Breast epithelium (tissue), 4 donors: ENCODE results near the gene MALAT1. TPM values are rescaled to one million over a fixed set of nuclear protein-coding genes. Genes with fewer than 3 reads are reported as not detected.

Source experiments
- DNase-seq, 2 donors: peaks; one replicate each; pipeline ENCODE4 v3.0.0-alpha.2; 2019; ENCODE audit warnings: low spot score in 2 of 2
- H3K27ac ChIP-seq, 2 donors: fragments of 200-600 bp; sonication (generic) in 1 of 2; one replicate each; pipeline ENCODE4 v1.5.1; 2016 to 2019; ENCODE audit warnings: mild to moderate bottlenecking in 1 of 2
- H3K27me3 ChIP-seq, 2 donors: fragments of 200-600 bp; sonication (generic) in 1 of 2; one replicate each; pipeline versions ENCODE4 v1.5.1 to v1.6.0; 2017 to 2019; ENCODE audit warnings: control low read depth in 1 of 2, mild to moderate bottlenecking in 1 of 2
- H3K36me3 ChIP-seq: fragments of 200-600 bp; one replicate; pipeline ENCODE4 v1.5.1; 2019
- H3K4me1 ChIP-seq, 2 donors: fragments of 200-600 bp; sonication (generic); one replicate each; pipeline ENCODE4 v1.5.1; 2016 to 2019; ENCODE audit warnings: control low read depth in 1 of 2
- H3K4me3 ChIP-seq, 3 donors: fragments of 200-600 bp; sonication (generic); 1 replicate in 2 of 3; 2 replicates in 1 of 3; pipeline ENCODE4 v1.5.1; 2016 to 2019; ENCODE audit warnings: mild to moderate bottlenecking in 3 of 3, moderate library complexity in 2 of 3
- H3K9me3 ChIP-seq, 2 donors: fragments of 200-600 bp; sonication (generic) in 1 of 2; one replicate each; pipeline ENCODE4 v1.5.1; 2016 to 2019; ENCODE audit warnings: control low read depth in 1 of 2
- POLR2A ChIP-seq: fragments of 450-650 bp; IDR thresholded peaks from one replicate; pipeline ENCODE4 v1.6.1; 2016; ENCODE audit warnings: antibody characterized with exemption, mild to moderate bottlenecking, moderate library complexity
- POLR2AphosphoS5 ChIP-seq, 3 donors: sonication (generic); formaldehyde crosslinking; IDR thresholded peaks; one replicate each; pipeline ENCODE4 v1.6.1; 2017; ENCODE audit warnings: antibody characterized with exemption in 3 of 3
- intact Hi-C: fragments of 100-400 bp; cut with DNase I; formaldehyde crosslinking; loops from one replicate; pipeline ENCODE4 v1.15.1; 2023; ENCODE audit warnings: low total_unique reads
- total RNA-seq, 3 donors: library from RNA; depleted of rRNA; stranded (reverse); fragments of >200 nt; gene quantifications; one replicate each; pipeline ENCODE4 v1.1.0, GENCODE V29; 2016
- TF ChIP-seq, protein P1 (sequence below), 3 donors: fragments of 450-650 bp; IDR thresholded peaks; one replicate each; pipeline ENCODE4 v1.5.1; 2016 to 2017; ENCODE audit warnings: antibody characterized with exemption in 3 of 3, mild to moderate bottlenecking in 3 of 3, moderate library complexity in 3 of 3

The MALAT1 gene
- total RNA-seq, 3 donors from 2014 or later = 14,217 to 22,312 (median 18,959) TPM

DNA sequence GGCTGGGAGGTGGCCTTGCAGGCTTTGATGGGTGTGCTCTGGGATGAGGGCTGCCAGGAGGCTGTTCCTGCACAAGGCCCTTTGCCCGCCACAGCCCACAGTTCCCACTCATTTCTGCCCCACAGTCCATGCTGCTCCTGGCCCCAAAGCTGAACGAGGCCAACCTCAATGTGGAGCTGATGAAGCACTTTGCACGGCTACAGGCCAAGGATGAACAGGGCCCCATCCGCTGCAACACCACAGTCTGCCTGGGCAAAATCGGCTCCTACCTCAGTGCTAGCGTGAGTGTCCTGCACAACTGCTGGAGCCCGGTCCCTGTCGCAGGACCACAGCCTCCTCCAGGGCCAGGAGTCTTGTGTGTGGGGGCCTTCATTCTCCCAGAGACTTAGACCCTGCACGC, 36.3 kb downstream of the MALAT1 start:
- H3K27me3 ChIP-seq = no peaks in the 10 kb centered on the region
- no peak overlapping the region for H3K4me3 ChIP-seq
- intact Hi-C loops = no loop called here
- H3K36me3 ChIP-seq = peaks cover 8% of the 10 kb centered on the region
- DNase-seq = no peak
- H3K27ac ChIP-seq = no peak overlapping the region
- TF ChIP-seq POLR2A (no peak), POLR2AphosphoS5 (IDR thresholded peaks at IDR 0.05) (no peak)
- TF ChIP-seq, protein P1, sequence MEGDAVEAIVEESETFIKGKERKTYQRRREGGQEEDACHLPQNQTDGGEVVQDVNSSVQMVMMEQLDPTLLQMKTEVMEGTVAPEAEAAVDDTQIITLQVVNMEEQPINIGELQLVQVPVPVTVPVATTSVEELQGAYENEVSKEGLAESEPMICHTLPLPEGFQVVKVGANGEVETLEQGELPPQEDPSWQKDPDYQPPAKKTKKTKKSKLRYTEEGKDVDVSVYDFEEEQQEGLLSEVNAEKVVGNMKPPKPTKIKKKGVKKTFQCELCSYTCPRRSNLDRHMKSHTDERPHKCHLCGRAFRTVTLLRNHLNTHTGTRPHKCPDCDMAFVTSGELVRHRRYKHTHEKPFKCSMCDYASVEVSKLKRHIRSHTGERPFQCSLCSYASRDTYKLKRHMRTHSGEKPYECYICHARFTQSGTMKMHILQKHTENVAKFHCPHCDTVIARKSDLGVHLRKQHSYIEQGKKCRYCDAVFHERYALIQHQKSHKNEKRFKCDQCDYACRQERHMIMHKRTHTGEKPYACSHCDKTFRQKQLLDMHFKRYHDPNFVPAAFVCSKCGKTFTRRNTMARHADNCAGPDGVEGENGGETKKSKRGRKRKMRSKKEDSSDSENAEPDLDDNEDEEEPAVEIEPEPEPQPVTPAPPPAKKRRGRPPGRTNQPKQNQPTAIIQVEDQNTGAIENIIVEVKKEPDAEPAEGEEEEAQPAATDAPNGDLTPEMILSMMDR (IDR thresholded peaks at IDR 0.05) = no peak
- H3K9me3 ChIP-seq = no peaks in the 10 kb centered on the region
- H3K4me1 ChIP-seq = no peaks in the 10 kb centered on the region

DNA sequence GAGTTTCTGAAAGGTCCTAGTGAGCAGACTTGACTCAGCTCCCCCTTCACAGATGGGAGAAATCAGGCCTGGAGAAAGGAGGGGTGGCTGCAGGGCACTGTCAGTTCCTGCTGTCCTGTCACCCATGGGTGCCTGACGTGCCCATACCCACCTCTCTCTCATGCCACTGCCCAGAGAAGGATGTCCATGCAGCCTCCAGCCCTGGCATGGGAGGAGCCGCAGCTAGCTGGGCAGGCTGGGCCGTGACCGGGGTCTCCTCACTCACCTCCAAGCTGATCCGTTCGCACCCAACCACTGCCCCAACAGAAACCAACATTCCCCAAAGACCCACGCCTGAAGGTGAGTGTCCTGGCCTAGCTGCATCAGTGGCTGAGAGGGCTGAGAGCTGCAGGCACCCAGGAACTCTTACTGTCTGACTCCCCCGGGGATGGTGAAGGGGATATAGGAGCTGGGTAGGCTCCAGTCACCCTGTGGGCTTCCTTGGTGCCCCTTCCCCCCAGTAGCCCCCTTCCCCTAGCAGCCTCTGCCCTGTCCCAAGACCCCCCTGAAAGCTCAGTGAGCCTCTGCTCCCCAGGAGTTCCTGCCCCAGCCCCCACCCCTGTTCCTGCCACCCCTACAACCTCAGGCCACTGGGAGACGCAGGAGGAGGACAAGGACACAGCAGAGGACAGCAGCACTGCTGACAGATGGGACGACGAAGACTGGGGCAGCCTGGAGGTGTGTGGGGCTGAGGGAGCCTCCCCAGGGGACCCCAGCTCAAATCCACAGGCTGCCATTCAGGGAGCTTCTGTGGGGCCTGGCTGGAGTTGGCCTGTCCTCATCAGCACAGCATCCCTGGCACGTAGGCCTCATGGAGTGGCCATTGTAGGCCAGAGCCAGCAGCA, 37.8 kb downstream of the MALAT1 start:
- intact Hi-C loops = no loop called here
- Histone ChIP-seq H3K36me3 (no peaks in the 10 kb centered on the region), H3K4me3 (no peak overlapping the region), H3K4me1 (peaks cover 6 to 7% of the 10 kb centered on the region in 2 donors), H3K27ac (peak overlapping the region in 1 of 2 donors; percentile 19), H3K9me3 (no peaks in the 10 kb centered on the region), H3K27me3 (no peaks in the 10 kb centered on the region)
- DNase-seq = no peak
- no peak for TF ChIP-seq POLR2AphosphoS5 (IDR thresholded peaks at IDR 0.05)

DNA sequence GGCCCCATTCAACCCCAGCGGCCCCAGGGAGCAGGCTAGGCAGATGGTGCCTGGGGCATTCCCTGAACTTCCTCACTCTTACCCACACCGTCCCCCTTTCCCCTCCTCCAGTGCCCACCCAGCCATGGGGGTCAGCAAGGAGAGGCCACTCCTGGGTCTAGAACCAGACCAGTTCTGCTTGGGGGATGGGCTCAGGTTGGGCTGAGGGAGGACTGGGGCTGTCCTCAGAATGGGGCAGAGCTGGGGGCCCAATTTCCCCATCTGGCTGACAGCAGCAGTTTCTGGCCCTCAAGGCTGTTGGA, 38.4 kb downstream of the MALAT1 start:
- H3K27ac ChIP-seq = peak overlapping the region in 1 of 2 donors; percentile 19
- intact Hi-C loops = no loop called here

DNA sequence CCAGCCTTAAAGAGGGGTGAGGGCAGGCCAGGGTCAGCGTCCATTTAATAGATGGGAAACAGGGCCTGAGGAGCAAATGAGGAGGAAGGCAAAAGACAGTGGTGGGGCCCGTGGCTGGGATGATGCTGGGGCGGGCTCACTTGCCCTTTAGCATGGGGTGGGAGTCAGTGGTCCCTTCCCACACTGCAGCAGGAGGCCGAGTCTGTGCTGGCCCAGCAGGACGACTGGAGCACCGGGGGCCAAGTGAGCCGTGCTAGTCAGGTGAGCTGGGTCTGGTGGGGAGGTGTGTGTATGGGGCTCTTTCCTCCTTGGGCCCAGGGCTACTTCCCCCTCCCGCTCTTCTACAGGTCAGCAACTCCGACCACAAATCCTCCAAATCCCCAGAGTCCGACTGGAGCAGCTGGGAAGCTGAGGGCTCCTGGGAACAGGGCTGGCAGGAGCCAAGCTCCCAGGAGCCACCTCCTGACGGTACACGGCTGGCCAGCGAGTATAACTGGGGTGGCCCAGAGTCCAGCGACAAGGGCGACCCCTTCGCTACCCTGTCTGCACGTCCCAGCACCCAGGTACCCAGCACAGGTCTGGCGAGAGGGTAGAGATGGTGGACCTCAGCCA, 38.9 kb downstream of the MALAT1 start:
- Histone ChIP-seq H3K27me3 (no peaks in the 10 kb centered on the region), H3K4me1 (peaks cover 6 to 12% of the 10 kb centered on the region in 2 donors), H3K4me3 (no peak overlapping the region), H3K9me3 (no peaks in the 10 kb centered on the region), H3K27ac (peak overlapping the region in 1 of 2 donors; percentile 19), H3K36me3 (no peaks in the 10 kb centered on the region)
- no peak for DNase-seq
- TF ChIP-seq, protein P1 (IDR thresholded peaks at IDR 0.05) = no peak
- TF ChIP-seq POLR2AphosphoS5 (IDR thresholded peaks at IDR 0.05) (no peak), POLR2A (no peak)
- intact Hi-C loops = no loop called here

More for the DNA sequence above, 38.4 kb downstream of the MALAT1 start:
- TF ChIP-seq POLR2A (no peak), POLR2AphosphoS5 (IDR thresholded peaks at IDR 0.05) (no peak)
- TF ChIP-seq, protein P1 (IDR thresholded peaks at IDR 0.05) = no peak
- no peaks in the 10 kb centered on the region for H3K9me3 ChIP-seq
- peaks cover 6 to 12% of the 10 kb centered on the region in 2 donors for H3K4me1 ChIP-seq
- no peak for DNase-seq
- no peaks in the 10 kb centered on the region for H3K27me3 ChIP-seq
- no peak overlapping the region for H3K4me3 ChIP-seq
- H3K36me3 ChIP-seq = no peaks in the 10 kb centered on the region

DNA sequence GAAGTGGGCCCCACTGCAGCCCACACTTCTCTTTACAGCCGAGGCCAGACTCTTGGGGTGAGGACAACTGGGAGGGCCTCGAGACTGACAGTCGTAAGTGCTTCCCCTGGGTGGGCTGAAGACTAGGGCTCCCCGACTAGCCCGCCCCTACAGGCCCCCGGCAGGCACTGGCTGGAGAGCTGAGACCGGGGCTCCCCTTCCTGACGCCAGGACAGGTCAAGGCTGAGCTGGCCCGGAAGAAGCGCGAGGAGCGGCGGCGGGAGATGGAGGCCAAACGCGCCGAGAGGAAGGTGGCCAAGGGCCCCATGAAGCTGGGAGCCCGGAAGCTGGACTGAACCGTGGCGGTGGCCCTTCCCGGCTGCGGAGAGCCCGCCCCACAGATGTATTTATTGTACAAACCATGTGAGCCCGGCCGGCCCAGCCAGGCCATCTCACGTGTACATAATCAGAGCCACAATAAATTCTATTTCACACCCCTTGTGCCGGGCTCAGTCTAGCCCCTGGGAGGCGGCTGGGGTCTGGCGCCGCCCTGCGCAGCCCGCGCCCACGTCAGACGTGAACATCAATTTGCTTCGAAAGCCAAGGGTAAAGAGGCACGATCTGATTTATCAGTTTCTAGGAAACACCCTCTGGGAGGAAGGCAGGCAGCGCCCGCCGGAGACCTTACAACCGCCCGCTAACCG, 39.5 kb downstream of the MALAT1 start:
- no peaks in the 10 kb centered on the region for H3K27me3 ChIP-seq
- intact Hi-C loops = no loop called here
- H3K36me3 ChIP-seq = no peaks in the 10 kb centered on the region
- no peak for DNase-seq
- no peaks in the 10 kb centered on the region for H3K9me3 ChIP-seq
- H3K4me3 ChIP-seq = no peak overlapping the region
- H3K4me1 ChIP-seq = peaks cover 6 to 12% of the 10 kb centered on the region in 2 donors
- TF ChIP-seq POLR2AphosphoS5 (IDR thresholded peaks at IDR 0.05) (no peak), POLR2A (no peak)
- TF ChIP-seq, protein P1 (IDR thresholded peaks at IDR 0.05) = no peak
- H3K27ac ChIP-seq = peak overlapping the region in 1 of 2 donors; percentile 97
